Mesothelial cell of epicardium (in vitro differentiated cells): Measurements from ENCODE around the gene MCF2L2. TPM values are rescaled to one million over a fixed set of nuclear protein-coding genes. Genes with fewer than 3 reads are reported as not detected.

Source experiments
- DNase-seq, 2 experiments: peaks; one replicate each; pipeline ENCODE4 v3.0.0; 2021; ENCODE audit warnings: low spot score in 2 of 2; ENCODE audit not compliant: unreplicated experiment in 2 of 2
- H3K27ac Mint-ChIP-seq: 2 replicates; pipeline ENCODE4 v1.8.0; 2021; ENCODE audit warnings: mixed read lengths
- H3K27me3 Mint-ChIP-seq: 2 replicates; pipeline ENCODE4 v1.8.0; 2021; ENCODE audit warnings: low read depth, mixed read lengths
- H3K36me3 Mint-ChIP-seq: 2 replicates; pipeline ENCODE4 v1.8.0; 2021; ENCODE audit warnings: mixed read lengths
- H3K4me1 Mint-ChIP-seq: 2 replicates; pipeline ENCODE4 v1.8.0; 2021; ENCODE audit warnings: mixed read lengths
- H3K4me3 Mint-ChIP-seq: 2 replicates; pipeline ENCODE4 v1.8.0; 2021; ENCODE audit warnings: mild to moderate bottlenecking, moderate library complexity, mixed read lengths
- H3K9me3 Mint-ChIP-seq: 2 replicates; pipeline ENCODE4 v1.8.0; 2021; ENCODE audit warnings: mixed read lengths
- CTCF ChIP-seq: fragments of 200-600 bp; sonication (generic); IDR thresholded peaks from one replicate; pipeline ENCODE4 v1.5.0; 2021; ENCODE audit warnings: antibody characterized with exemption; ENCODE audit not compliant: unreplicated experiment
- total RNA-seq: library from RNA; stranded (reverse); gene quantifications from 3 replicates; pipeline ENCODE4 v1.2.1, GENCODE V29; 2021

The MCF2L2 gene
- total RNA-seq, 1 donor from 2014 or later: 3.4 TPM

- Mint-ChIP-seq H3K4me1 (peaks cover 23% of the 10 kb centered on the region), H3K4me3 (no peak overlapping the region), H3K27ac (peak overlapping the region; percentile 75), H3K36me3 (no peaks in the 10 kb centered on the region), H3K27me3 (no peaks in the 10 kb centered on the region), H3K9me3 (no peaks in the 10 kb centered on the region)
- no peak for TF ChIP-seq CTCF
- no peak for DNase-seq
Measured at GRCh38 chr3:183275937-183276336, 152.5 kb downstream of the MCF2L2 start.

DNA sequence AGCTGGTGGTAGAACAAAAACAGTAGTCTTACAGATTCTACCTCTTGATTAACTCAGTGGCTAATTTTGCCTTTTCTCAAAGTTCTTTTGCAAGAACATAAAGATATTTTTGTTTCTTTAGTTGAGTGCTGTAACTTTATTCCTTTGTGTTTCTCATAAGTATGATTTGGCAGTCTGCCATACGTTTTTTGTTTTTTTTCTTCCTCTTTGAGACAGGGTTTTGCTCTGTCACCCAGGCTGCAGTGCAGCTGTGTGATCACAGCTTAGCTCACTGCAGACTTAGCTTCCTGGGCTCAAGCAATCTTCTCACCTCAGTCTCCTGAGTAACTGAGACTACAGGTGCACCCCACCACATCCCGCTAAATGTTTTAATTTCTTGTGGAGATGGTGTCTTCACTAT is 153.0 kb downstream of the MCF2L2 start:
- Mint-ChIP-seq H3K27ac (peak overlapping the region; percentile 75), H3K4me1 (peaks cover 24% of the 10 kb centered on the region), H3K4me3 (no peak overlapping the region), H3K36me3 (no peaks in the 10 kb centered on the region), H3K27me3 (no peaks in the 10 kb centered on the region), H3K9me3 (no peaks in the 10 kb centered on the region)
- no peak for TF ChIP-seq CTCF
- DNase-seq: no peak

DNA sequence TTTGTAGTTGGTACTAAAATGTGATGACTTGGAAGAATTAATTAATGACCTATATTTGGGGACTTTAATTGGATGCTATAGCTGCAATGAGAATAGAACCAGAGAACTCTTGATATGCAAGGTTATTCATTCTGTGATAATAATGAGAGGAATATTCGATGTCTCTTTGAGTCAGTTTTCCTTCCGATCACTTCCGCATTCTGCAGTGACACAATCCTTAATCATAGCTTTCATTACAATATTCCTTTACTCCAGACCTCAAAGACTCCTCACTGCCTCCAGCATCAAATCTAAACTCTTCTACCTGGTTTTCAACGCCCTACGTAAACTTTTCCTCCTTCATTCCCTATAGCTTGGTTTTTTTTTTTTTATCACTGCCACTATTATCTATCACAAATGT is 153.8 kb downstream of the MCF2L2 start:
- peaks cover 5% of the 10 kb centered on the region for H3K36me3 Mint-ChIP-seq
- no peak for DNase-seq
- H3K9me3 Mint-ChIP-seq: no peaks in the 10 kb centered on the region
- no peaks in the 10 kb centered on the region for H3K27me3 Mint-ChIP-seq
- no peak overlapping the region for H3K4me3 Mint-ChIP-seq
- peaks cover 24% of the 10 kb centered on the region for H3K4me1 Mint-ChIP-seq
- no peak for TF ChIP-seq CTCF
- H3K27ac Mint-ChIP-seq: no peak overlapping the region

GRCh38 chr3:183272791-183273190 is 155.6 kb downstream of the MCF2L2 start:
- peaks cover 5% of the 10 kb centered on the region for H3K36me3 Mint-ChIP-seq
- DNase-seq: no peak
- no peak overlapping the region for H3K4me3 Mint-ChIP-seq
- no peak overlapping the region for H3K27ac Mint-ChIP-seq
- no peaks in the 10 kb centered on the region for H3K27me3 Mint-ChIP-seq
- no peaks in the 10 kb centered on the region for H3K9me3 Mint-ChIP-seq
- TF ChIP-seq CTCF: no peak
- peaks cover 30% of the 10 kb centered on the region for H3K4me1 Mint-ChIP-seq

DNA sequence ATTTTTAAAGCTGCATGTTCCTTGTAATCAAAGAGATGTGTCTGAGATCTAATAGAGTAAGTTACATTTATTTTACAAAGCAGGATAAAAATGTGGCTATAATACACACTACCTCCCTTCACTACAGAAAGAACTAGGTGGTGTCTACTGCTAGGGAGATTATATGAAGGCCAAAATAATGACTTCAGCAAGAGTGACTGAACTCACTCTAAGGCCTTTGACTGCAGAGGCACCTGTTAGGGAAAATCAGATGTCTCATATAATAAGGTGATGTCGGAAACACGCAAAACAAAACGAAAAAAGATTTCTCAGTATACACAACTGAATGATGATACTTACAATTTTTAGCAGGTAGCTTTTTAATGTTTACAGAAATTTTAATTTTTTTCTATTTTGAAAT is 156.3 kb downstream of the MCF2L2 start:
- DNase-seq: no peak
- Mint-ChIP-seq H3K27ac (no peak overlapping the region), H3K36me3 (peaks cover 5% of the 10 kb centered on the region), H3K4me1 (peaks cover 31% of the 10 kb centered on the region), H3K27me3 (no peaks in the 10 kb centered on the region), H3K9me3 (no peaks in the 10 kb centered on the region), H3K4me3 (no peak overlapping the region)
- no peak for TF ChIP-seq CTCF

DNA sequence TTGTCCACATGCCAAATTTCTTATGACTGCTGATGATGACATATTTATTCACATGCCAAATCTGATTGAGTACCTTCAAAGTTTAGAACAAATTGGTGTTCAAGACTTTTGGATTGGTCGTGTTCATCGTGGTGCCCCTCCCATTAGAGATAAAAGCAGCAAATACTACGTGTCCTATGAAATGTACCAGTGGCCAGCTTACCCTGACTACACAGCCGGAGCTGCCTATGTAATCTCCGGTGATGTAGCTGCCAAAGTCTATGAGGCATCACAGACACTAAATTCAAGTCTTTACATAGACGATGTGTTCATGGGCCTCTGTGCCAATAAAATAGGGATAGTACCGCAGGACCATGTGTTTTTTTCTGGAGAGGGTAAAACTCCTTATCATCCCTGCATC is 158.1 kb downstream of the MCF2L2 start:
- TF ChIP-seq CTCF: no peak
- H3K4me3 Mint-ChIP-seq: no peak overlapping the region
- peaks cover 26% of the 10 kb centered on the region for H3K4me1 Mint-ChIP-seq
- no peaks in the 10 kb centered on the region for H3K27me3 Mint-ChIP-seq
- H3K27ac Mint-ChIP-seq: no peak overlapping the region
- peaks cover 5% of the 10 kb centered on the region for H3K36me3 Mint-ChIP-seq
- no peak for DNase-seq
- H3K9me3 Mint-ChIP-seq: no peaks in the 10 kb centered on the region
